ENCODE measurements around the gene TIGD1. TPM values are rescaled to one million over a fixed set of nuclear protein-coding genes. Genes with fewer than 3 reads are reported as not detected.
"Not testable (repeated sequence)": the region's sequence is repeated elsewhere in the genome, so short reads cannot be mapped to it uniquely, and the experiment has no call there.

The TIGD1 gene
- polyA plus RNA-seq, 1 of the 3 experiments (the other 2 are of a cell fraction), result 4.6 TPM

- TF ChIP-seq MAX (IDR thresholded peaks at IDR 0.05; ENCODE audit: low read depth), result no peak
- TF ChIP-seq RXRA (IDR thresholded peaks at IDR 0.05; ENCODE audit: borderline replicate concordance, low read depth), result no peak
- TF ChIP-seq RAD21 (IDR thresholded peaks at IDR 0.05; ENCODE audit: low read length), result no peak
Observed at GRCh38 chr2:232534940-232535651, 15.3 kb downstream of the TIGD1 start (continued).

DNA sequence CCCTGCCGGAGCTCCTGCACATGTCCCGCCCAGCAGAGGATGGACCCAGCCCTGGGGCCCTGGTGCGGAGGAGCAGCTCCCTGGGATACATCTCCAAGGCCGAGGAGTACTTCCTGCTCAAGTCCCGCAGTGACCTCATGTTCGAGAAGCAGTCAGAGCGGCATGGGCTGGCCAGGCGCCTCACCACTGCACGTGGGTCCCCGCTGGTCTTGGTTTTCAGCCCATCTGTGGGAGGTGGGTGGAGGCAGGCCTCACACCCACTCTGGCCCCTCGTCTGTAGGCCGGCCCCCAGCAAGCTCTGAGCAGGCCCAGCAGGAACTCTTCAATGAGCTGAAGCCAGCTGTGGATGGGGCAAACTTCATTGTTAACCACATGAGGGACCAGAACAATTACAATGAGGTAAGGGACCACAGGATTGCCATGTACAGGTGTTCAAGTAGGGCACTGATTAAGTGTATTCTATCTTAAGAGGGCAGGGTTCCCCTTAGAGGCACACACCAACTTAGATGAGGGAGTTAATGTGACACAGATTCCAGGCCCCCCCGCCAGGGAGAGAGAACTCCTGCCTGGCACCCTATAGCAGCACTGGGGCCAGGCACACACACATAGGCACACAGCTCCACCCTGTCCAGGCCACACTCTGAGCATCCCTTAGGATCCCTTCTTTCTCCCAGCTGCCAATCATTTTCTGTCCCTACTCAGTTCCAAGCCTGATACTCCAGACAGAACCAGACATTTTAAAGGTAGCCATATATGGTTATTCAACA lies 16.2 kb downstream of the TIGD1 start:
- 90% methylated on average over 4 of the region's 13 CpGs for WGBS (ENCODE audit: low lambda C conversion rate)
- Histone ChIP-seq H3K4me3 (ENCODE audit: low read depth in 2 of 2, low read length in 1 of 2) (no peak overlapping the region), H3K27ac (ENCODE audit: low read depth in 2 of 2, low read length in 1 of 2) (no peak overlapping the region), H3K4me1 (ENCODE audit: control insufficient read depth in 1 of 2, insufficient read depth in 2 of 2, low read depth in 1 of 2, low read length in 1 of 2) (peaks cover 0 to 5% of the 10 kb centered on the region in 2 experiments; a peak in 1 of 4 replicates), H3K9ac (no peak overlapping the region), H2AFZ (ENCODE audit: low read depth) (no peak overlapping the region), H3K36me3 (replicated peaks in 1 of 2; ENCODE audit: control insufficient read depth in 1 of 2, insufficient read depth in 2 of 2, low read length in 1 of 2) (no peaks in the 10 kb centered on the region), H3K9me3 (no peaks in the 10 kb centered on the region), H3K79me2 (ENCODE audit: insufficient read depth) (no peaks in the 10 kb centered on the region), H3K4me2 (no peak overlapping the region), H3K27me3 (ENCODE audit: insufficient read depth) (no peaks in the 10 kb centered on the region), H4K20me1 (ENCODE audit: insufficient read depth) (no peaks in the 10 kb centered on the region), H3K9me2 (no peaks in the 10 kb centered on the region), H3F3A (replicated peaks; ENCODE audit: insufficient read depth) (no peaks in the 10 kb centered on the region)
- DNase-seq, result no peak
- ChIA-PET CTCF (interaction anchor here (0.9 to 5.4 kb wide), 2 partner anchors 12 to 634 kb away, joined by 3 to 32 read pairs; partner anchors contain the start of gene PRSS56), POLR2A (no interaction called here)
- TF ChIP-seq CTCF (IDR thresholded peaks at IDR 0.05) (no peak), RCOR1 (IDR thresholded peaks at IDR 0.05; ENCODE audit: low read length) (no peak), USF2 (IDR thresholded peaks at IDR 0.05; ENCODE audit: borderline replicate concordance, low read depth, low read length) (no peak), RAD21 (IDR thresholded peaks at IDR 0.05; ENCODE audit: low read length) (no peak), MXI1 (IDR thresholded peaks at IDR 0.05; ENCODE audit: low read depth, low read length) (no peak), EZH2phosphoT487 (IDR thresholded peaks at IDR 0.05; ENCODE audit: borderline replicate concordance, low read depth) (no peak), JUND (IDR thresholded peaks at IDR 0.05) (no peak), TCF12 (IDR thresholded peaks at IDR 0.05) (no peak), GATA2 (CRISPR knock-in tag; IDR thresholded peaks at IDR 0.05) (no peak), ZBTB33 (IDR thresholded peaks at IDR 0.05; ENCODE audit: borderline replicate concordance, low read depth) (no peak)

DNA sequence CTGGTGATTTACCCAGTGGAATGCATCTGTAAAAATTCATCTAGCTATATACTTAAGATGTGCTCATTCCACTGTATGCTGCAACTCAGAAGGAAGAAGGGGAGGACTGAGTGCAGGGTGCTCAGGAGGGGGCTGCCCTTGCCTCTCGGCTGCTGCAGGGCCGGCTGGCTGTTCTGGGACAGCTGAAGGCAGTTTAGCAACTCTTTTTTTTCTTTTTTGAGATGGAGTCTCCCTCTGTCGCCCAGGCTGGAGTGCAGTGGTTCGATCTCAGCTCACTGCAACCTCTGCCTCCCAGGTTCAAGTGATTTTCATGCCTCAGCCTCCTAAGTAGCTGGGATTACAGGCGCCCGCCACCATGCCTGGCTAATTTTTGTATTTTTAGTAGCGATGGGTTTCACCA lies 17.5 kb downstream of the TIGD1 start:
- not testable (repeated sequence) for H3K9me2 ChIP-seq
- 79% methylated on average over 5 of the region's 7 CpGs for WGBS (ENCODE audit: low lambda C conversion rate)

More for the DNA sequence above, 17.5 kb downstream of the TIGD1 start:
- CTCF ChIA-PET, result interaction anchor here (0.6 to 5.4 kb wide), 6 partner anchors 10 to 206 kb away, joined by 3 to 32 read pairs (median 4); partner anchors contain the start of gene PRSS56
- H3K4me1 ChIP-seq (ENCODE audit: control insufficient read depth in 1 of 2, insufficient read depth in 2 of 2, low read depth in 1 of 2, low read length in 1 of 2); DNase-seq; H3K4me2 ChIP-seq; H3K27ac ChIP-seq (ENCODE audit: low read depth in 2 of 2, low read length in 1 of 2); POLR2A ChIA-PET; H3K36me3 ChIP-seq (replicated peaks in 1 of 2; ENCODE audit: control insufficient read depth in 1 of 2, insufficient read depth in 2 of 2, low read length in 1 of 2); H2AFZ ChIP-seq (ENCODE audit: low read depth); H3K9me3 ChIP-seq; H3K9ac ChIP-seq; H3K27me3 ChIP-seq (ENCODE audit: insufficient read depth); H3K4me3 ChIP-seq (ENCODE audit: low read depth in 2 of 2, low read length in 1 of 2); H4K20me1 ChIP-seq (ENCODE audit: insufficient read depth); H3K79me2 ChIP-seq (ENCODE audit: insufficient read depth); H3F3A ChIP-seq (replicated peaks; ENCODE audit: insufficient read depth): not testable (repeated sequence)
